GM10266 (cell line): Measurements from ENCODE around the gene RASA1.

ENCODE experiments used
- DNase-seq: peaks from one replicate; pipeline ENCODE4 v3.0.0; 2012; ENCODE audit errors: extremely low spot score
- CTCF ChIP-seq: IDR thresholded peaks from 2 replicates; pipeline ENCODE4 v1.5.1; 2012; ENCODE audit warnings: mild to moderate bottlenecking, low read depth; ENCODE audit not compliant: control insufficient read depth, insufficient read depth; ENCODE audit errors: missing control alignments

The RASA1 gene

GRCh38 chr5:87383216-87383615, 115.5 kb downstream of the RASA1 start:
- no peak for TF ChIP-seq CTCF
- no peak for DNase-seq

- DNase-seq: no peak
Measured at GRCh38 chr5:87385802-87386201, 118.1 kb downstream of the RASA1 start.

DNA sequence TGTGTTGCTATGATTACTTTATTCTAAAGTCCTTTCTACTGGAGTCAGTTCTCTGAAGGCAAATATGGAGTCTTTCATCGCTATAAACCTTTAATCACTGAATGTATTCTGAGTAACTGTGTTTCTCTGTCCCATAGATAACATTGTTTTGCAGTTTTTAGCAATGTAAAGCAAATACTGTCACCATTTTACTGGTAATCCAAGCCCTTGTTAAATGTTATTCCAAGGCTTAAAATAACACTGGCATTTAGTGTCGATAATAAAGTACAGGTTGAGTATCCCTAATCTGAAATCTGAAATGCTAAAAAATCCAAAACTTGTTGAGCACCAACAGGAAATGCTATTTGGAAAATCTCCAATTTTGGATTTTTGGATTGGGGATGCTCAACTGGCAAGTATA, 120.4 kb downstream of the RASA1 start:
- no peak for TF ChIP-seq CTCF
- no peak for DNase-seq

More at GRCh38 chr5:87385802-87386201, 118.1 kb downstream of the RASA1 start:
- TF ChIP-seq CTCF: no peak

DNA sequence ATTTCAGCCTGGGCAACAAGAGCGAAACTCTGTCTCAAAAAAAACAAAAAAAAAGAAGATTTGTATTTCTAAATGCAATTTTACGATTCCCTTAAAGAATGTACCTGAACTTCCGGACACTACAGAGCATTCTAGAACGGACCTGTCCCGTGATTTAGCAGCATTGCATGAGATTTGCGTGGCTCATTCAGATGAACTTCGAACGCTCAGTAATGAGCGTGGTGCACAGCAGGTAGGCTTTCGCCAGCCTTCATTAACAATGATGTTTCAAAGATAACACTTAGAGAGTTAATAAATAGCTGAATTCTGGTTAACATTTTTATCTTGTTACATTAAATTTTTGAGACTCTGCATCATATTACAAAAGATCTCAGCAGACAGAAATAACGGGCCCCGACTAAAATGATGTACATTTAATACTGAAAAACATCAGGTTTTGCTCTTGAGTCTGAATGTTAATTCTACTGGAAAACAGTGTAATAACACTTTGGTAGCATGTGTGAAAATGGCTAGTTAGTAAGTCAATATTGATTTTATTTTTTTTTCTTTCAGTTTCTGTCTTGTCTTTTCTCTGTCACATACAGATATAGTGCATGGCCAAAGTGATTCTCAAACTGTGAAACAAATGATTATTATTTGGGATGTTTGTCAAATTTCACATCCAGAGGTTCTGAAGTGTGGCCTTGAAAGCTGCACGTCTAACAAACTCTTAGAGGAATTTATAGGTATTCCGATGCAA, 121.8 kb downstream of the RASA1 start:
- DNase-seq: no peak
- TF ChIP-seq CTCF: no peak

GRCh38 chr5:87390075-87390474, 122.4 kb downstream of the RASA1 start:
- DNase-seq: no peak
- no peak for TF ChIP-seq CTCF

- DNase-seq: no peak
- TF ChIP-seq CTCF: no peak
Measured at GRCh38 chr5:87390576-87391199, 123.0 kb downstream of the RASA1 start.

GRCh38 chr5:87392170-87392569, 124.5 kb downstream of the RASA1 start:
- TF ChIP-seq CTCF: no peak
- DNase-seq: no peak
